ENCODE measurements around the gene SRD5A3. TPM values are rescaled to one million over a fixed set of nuclear protein-coding genes. Genes with fewer than 3 reads are reported as not detected.

SRD5A3 gene
- total and polyA plus RNA-seq, 4 donors = 5.2 to 18.2 (median 9.5) TPM

DNA sequence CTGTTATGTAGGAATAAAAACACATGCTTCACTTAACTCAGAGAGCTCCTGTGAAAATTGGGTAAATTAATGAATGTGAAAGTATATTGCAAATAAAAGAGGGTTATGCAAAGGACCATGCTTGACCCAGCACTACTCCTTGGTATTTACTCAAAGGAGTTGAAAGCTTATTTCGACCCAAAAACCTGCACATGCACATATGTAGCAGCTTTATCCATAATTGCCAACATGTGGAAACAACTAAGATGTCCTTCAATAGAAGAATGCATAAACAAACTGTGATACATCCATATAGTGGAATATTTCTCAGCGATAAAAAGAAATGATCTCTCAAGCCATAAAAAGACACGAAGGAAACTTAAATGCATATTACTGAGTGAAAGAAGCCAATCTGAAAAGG lies 41.7 kb upstream of the SRD5A3 start:
- WGBS = 79% methylated on average over 3 of the region's 3 CpGs
- no peaks in the 10 kb centered on the region for H3K36me3 ChIP-seq (ENCODE audit: control insufficient read depth in 4 of 4, insufficient read depth in 3 of 4, low read depth in 1 of 4, low read length in 3 of 4)
- no peak overlapping the region for H3K9ac ChIP-seq (ENCODE audit: low read depth in 1 of 2, low read length in 2 of 2)
- DNase-seq (ENCODE audit: low spot score) = no peak
- H3K27ac ChIP-seq (ENCODE audit: low read depth in 1 of 2, low read length in 2 of 2) = no peak overlapping the region
- H3K27me3 ChIP-seq (ENCODE audit: control insufficient read depth in 4 of 4, insufficient read depth in 4 of 4, low read length in 3 of 4) = no peaks in the 10 kb centered on the region
- H3K4me3 ChIP-seq (ENCODE audit: low read depth in 1 of 3, low read length in 3 of 3) = no peak overlapping the region
- TF ChIP-seq JUND (IDR thresholded peaks at IDR 0.05) (no peak), HNF4A (conservative IDR thresholded peaks at IDR 0.05) (no peak), NR2F2 (IDR thresholded peaks at IDR 0.05) (no peak), SP1 (IDR thresholded peaks at IDR 0.05) (no peak), YY1 (IDR thresholded peaks at IDR 0.05) (no peak), HNF4G (IDR thresholded peaks at IDR 0.05) (no peak), RAD21 (IDR thresholded peaks at IDR 0.05) (no peak), GABPA (IDR thresholded peaks at IDR 0.05 in 1 of 2, conservative IDR thresholded peaks at IDR 0.05 in 1 of 2) (no peak), FOXA1 (IDR thresholded peaks at IDR 0.05) (no peak), FOXA2 (IDR thresholded peaks at IDR 0.05) (no peak), RXRA (IDR thresholded peaks at IDR 0.05) (no peak), TAF1 (conservative IDR thresholded peaks at IDR 0.05) (no peak), EGR1 (IDR thresholded peaks at IDR 0.05; ENCODE audit: low read depth in 2 of 2) (no peak)
- TF ChIP-seq, protein P1, sequence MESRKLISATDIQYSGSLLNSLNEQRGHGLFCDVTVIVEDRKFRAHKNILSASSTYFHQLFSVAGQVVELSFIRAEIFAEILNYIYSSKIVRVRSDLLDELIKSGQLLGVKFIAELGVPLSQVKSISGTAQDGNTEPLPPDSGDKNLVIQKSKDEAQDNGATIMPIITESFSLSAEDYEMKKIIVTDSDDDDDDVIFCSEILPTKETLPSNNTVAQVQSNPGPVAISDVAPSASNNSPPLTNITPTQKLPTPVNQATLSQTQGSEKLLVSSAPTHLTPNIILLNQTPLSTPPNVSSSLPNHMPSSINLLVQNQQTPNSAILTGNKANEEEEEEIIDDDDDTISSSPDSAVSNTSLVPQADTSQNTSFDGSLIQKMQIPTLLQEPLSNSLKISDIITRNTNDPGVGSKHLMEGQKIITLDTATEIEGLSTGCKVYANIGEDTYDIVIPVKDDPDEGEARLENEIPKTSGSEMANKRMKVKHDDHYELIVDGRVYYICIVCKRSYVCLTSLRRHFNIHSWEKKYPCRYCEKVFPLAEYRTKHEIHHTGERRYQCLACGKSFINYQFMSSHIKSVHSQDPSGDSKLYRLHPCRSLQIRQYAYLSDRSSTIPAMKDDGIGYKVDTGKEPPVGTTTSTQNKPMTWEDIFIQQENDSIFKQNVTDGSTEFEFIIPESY (IDR thresholded peaks at IDR 0.05) = no peak
- TF ChIP-seq, protein P2, sequence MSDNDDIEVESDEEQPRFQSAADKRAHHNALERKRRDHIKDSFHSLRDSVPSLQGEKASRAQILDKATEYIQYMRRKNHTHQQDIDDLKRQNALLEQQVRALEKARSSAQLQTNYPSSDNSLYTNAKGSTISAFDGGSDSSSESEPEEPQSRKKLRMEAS (IDR thresholded peaks at IDR 0.05) = no peak
- TF ChIP-seq, protein P3, sequence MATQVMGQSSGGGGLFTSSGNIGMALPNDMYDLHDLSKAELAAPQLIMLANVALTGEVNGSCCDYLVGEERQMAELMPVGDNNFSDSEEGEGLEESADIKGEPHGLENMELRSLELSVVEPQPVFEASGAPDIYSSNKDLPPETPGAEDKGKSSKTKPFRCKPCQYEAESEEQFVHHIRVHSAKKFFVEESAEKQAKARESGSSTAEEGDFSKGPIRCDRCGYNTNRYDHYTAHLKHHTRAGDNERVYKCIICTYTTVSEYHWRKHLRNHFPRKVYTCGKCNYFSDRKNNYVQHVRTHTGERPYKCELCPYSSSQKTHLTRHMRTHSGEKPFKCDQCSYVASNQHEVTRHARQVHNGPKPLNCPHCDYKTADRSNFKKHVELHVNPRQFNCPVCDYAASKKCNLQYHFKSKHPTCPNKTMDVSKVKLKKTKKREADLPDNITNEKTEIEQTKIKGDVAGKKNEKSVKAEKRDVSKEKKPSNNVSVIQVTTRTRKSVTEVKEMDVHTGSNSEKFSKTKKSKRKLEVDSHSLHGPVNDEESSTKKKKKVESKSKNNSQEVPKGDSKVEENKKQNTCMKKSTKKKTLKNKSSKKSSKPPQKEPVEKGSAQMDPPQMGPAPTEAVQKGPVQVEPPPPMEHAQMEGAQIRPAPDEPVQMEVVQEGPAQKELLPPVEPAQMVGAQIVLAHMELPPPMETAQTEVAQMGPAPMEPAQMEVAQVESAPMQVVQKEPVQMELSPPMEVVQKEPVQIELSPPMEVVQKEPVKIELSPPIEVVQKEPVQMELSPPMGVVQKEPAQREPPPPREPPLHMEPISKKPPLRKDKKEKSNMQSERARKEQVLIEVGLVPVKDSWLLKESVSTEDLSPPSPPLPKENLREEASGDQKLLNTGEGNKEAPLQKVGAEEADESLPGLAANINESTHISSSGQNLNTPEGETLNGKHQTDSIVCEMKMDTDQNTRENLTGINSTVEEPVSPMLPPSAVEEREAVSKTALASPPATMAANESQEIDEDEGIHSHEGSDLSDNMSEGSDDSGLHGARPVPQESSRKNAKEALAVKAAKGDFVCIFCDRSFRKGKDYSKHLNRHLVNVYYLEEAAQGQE (IDR thresholded peaks at IDR 0.05) = no peak
- TF ChIP-seq, protein P4, sequence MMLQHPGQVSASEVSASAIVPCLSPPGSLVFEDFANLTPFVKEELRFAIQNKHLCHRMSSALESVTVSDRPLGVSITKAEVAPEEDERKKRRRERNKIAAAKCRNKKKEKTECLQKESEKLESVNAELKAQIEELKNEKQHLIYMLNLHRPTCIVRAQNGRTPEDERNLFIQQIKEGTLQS (IDR thresholded peaks at IDR 0.05) = no peak
- TF ChIP-seq, protein P5, sequence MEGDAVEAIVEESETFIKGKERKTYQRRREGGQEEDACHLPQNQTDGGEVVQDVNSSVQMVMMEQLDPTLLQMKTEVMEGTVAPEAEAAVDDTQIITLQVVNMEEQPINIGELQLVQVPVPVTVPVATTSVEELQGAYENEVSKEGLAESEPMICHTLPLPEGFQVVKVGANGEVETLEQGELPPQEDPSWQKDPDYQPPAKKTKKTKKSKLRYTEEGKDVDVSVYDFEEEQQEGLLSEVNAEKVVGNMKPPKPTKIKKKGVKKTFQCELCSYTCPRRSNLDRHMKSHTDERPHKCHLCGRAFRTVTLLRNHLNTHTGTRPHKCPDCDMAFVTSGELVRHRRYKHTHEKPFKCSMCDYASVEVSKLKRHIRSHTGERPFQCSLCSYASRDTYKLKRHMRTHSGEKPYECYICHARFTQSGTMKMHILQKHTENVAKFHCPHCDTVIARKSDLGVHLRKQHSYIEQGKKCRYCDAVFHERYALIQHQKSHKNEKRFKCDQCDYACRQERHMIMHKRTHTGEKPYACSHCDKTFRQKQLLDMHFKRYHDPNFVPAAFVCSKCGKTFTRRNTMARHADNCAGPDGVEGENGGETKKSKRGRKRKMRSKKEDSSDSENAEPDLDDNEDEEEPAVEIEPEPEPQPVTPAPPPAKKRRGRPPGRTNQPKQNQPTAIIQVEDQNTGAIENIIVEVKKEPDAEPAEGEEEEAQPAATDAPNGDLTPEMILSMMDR (IDR thresholded peaks at IDR 0.05; ENCODE audit: low read depth, low read length, missing input control) = no peak
- no peaks in the 10 kb centered on the region for H3K4me1 ChIP-seq (ENCODE audit: control insufficient read depth in 4 of 4, insufficient read depth in 4 of 4, low read length in 3 of 4)
- H3K9me3 ChIP-seq (ENCODE audit: control insufficient read depth in 4 of 4, low read length in 3 of 4) = no peaks in the 10 kb centered on the region

Measured in liver (tissue), 9 donors.